Stimulated activated CD8-positive, alpha-beta memory T cell treated with anti-CD3 and anti-CD28 coated beads, Interleukin-15, amount 100 ng/mL, for 4 hours (primary cell): ENCODE data around the gene SGCG.

Source experiments
- DNase-seq, 2 donors: peaks; one replicate each; pipeline ENCODE4 v3.0.0-alpha.2; 2020; ENCODE audit warnings: low read depth in 2 of 2

Gene SGCG

DNA sequence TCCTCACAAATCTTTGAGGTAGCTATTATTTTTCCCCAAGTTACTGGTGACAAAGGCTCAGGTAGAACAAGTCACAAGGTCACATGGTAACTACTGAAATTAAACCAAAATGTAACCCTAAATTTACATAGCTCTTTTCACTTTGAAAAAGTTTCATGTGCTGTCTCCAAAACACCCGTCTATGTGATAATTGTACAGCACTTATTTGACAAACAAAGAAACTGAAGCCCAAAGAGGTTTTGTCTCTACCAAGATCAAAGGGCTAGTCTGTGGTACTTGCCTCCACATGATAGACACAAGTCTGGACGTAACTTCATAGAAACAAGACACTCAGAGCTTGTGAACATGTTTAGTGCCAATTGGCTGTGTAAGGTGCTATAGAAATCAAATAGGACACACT, 144.4 kb downstream of the SGCG start:
- DNase-seq = no peak

DNA sequence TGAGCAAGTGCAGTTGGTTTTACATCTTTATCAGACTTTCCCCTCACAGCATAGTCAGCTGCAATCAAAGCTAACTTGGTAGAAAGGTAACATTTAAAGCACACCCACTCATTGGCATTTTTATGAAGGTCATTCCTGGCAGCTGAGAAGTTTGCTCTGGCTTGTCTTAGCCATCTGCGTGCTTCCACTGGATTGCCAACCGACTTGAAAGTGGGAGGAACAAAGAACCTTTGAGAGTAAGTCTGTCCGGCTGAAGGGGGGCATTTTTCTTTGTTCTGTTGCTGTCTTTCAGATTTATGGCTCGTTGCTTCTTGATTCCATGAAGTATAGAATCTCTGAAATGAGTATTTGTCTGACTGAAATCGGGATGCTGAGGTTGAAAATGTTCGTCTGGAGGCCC, 149.6 kb downstream of the SGCG start:
- no peak for DNase-seq

DNA sequence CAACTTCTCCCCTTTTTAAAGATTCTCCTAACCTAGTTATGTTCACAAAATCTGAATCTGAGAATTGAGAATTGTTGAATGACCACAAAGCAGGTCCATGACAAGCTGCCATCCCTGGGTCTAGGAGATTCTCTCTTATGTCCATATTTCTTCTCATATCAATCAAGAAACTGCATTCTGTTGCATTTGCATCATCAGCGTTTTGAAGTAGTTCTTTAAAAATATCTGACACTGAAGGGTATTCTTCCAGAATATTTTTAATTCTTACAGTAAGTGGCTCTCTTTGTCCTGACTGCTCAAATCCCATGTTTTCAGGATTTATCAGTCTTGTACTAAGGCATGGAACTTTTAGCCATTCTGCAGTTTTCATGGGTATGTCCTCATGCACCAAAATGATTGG, 158.4 kb downstream of the SGCG start:
- no peak for DNase-seq

DNA sequence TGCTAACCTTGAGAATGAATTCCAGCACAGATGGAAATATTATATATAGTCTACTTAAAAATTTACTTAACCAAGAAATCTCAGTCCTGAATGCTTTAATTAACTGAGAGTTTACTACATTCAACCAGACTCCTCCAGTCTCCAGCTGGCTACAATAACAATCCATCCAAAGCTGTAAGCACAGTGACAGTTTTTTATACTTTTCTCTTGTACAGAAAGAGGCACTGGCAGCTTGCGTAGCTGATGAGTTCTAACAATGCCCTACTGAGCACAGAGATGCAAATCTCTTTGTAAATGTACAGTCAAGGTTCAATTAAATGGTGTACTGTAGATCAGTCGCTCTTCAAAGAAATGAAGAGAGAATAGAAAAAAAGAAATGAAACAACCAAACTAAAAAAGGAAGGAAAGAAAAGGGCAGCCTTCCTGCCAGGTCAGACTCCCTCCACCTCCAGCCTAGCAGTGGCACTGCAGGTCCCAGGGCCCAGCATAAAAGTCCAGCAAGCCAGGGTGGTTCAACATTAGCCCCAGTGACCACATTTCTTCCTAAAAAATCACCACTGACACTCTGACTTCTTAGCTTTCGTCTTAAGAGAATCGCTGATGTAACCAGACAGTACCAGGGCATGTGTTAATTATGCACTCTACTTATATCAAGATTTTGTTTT, 164.3 kb downstream of the SGCG start:
- DNase-seq = no peak

DNA sequence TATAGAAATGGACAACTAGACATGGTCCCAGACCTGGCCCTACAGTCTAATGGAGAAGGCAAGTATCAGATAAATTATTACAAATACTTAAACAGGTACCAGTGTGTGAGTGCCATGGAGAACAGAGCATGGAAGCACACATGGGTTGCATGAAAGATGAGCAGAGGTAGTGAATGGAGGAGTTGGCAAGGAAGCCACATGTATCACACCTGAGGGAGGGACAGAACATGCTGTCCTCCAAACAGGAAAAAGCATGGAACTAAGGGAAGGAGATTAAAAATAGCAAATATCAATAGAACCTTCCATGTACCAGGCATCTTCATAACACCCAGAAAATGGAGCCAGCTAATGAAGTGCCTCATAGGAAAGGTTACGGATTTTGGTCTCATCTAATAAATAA, 166.8 kb downstream of the SGCG start:
- no peak for DNase-seq

DNA sequence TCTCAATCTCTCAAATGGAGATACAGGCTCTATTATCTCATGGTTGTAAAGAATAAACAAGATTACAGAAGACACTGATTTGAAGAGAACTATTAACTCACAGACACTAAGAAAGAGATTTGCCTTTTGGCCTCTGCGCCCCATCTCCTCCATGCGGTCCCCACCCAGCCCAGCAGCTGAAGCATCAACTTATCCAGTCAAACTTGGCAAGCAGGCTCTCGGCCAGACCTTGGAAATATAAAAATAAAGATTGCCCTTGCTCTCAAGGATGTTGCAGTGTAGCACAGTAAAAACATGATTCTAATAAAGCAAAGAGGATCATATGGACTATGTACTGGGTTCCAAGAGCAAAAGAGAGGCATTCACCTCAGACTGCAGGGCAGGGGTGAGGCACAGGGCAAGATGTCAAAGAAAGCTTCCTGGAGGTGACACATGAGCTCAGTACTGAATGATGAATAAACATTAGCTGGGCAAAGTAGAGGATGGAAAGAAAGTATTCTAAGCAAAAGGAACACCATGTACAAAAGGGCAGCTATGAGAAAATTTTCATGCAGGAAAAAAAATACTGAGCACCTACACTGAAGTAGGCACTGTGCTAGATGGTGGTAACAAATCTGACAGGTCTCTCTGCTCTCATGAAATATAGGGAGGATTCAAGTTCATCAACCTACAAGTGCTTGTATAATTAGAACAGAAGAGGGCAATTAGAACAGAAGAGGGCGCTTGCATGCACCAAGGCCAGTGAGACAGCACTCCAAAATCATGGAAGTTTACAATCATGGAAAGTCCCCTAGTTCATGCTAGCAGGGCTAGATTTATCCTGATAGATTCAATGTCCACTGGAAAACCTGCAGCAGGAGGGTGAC, 167.7 kb downstream of the SGCG start:
- no peak for DNase-seq

DNA sequence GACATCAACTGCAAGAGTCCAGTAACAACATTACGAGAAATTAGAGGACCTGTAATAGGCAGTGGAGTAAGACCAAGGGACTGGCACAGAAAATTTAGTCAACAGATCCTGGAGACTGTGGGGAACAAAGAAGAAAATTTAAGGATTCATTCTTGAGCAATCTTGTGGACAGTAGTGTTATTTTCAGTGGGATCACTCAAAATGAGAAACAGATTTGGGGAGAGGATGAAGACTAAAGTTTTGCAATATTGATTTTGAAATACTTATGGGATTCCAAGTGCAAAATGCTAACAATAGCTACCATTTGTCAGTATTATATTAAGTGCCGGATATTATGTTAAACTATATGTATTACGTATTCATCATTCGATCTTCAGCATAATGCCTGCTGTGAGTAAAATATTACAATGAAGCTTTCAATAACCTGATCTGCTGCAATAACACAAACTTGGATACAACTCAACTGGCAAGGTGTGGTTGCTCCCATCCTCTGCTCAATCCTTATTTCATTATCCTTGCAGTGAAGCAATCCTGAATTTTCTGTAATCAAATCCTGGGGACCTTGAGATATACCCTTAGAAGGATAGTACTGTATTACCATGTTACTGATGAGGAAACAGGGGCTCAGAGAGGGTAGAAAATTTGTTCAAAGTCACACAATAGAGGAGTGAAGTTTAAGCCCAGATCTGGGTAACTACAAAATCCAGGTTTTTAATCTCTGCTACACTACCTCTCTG, 168.6 kb downstream of the SGCG start:
- DNase-seq = no peak

DNA sequence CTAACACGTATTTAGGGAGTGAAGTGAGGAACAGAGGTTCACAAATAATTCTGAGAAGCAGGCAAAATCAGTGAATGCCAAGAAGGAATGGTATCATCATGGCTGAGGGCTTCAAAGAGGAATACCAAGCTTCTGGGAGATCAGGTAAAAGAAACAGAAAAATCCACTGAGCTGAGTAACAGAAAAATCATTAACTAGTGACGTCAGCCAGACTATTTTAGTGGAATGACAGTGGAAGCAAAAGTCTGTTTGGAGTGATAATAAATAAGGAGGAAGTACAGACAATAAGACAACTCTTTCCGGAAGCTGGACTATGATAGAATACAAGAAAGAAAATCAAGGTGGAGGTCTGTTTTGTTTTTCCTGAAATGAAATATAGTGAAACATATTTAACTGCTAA, 169.2 kb downstream of the SGCG start:
- no peak for DNase-seq

DNA sequence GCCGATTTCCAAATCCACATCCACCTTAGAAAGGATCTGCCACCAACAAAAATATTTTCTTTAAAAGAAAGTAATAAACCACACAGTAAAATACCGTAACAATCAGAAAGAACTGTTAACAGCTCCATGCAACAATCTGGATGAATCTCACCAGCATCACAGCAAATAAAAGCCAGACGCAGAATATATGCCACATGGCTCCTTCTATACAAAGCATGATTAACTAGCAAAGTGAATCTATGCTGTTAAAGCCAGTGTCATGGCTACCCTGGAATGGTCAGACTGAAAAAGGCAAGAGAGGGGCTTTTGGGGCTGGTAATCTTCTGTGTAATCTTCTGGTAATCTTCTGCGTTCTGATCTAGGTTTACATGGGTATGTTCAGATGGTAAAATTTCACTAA, 171.4 kb downstream of the SGCG start:
- no peak for DNase-seq

DNA sequence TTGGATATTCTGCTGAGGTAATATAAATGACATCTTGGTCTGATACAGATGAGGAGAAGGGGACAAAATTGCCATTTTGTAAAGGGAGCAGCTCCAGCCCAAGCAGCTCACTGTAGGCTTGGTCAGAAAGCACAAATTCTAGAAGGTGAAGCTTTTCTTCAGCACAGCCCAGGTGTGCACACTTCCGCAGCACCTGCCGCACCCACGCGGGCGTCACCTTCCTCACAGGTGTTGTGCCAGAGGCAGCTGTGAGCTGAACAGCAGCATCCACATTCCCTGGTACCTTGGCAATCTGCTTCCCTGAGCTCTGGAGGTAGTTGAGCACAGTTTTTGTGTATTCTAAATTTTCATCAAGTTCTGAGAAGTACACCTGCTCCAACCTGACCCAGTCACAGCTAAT, 173.7 kb downstream of the SGCG start:
- no peak for DNase-seq

DNA sequence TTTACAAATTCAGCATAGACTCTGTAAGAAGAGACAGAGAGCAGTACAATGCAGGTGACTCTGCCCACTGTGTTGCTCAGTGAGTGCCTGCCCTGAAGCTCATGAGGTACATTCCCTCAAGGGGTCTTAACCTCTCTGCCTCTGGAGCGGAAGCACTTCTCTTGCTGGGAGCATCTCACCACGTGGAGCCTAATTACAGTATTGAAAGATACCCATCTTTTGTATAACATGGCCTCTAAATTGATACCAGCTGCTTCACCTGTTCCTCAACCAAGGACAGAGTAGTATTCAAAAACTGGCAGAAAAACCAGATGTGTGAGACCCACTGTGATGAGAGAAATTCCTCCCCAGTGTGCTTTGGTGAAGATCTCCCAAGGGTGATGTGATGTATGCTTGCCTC, 175.6 kb downstream of the SGCG start:
- DNase-seq = no peak

DNA sequence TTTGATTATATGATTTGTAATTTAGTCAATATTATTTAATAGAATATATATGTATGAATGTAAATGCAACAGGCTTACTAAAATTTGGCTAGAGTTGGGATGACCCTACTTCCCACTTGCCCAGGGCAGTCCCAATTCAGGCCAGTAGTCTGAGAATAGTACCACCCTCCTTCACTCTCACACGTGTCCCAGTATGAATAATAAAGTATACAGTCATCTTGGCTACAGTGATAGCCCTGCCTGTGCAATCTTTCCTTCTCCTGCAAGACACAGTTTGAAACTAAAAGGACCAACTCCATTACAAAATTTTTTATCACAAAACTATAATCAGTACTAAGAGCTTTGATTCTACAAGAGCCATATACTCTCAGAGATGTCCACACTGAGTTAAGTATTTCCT, 176.6 kb downstream of the SGCG start:
- no peak for DNase-seq

DNA sequence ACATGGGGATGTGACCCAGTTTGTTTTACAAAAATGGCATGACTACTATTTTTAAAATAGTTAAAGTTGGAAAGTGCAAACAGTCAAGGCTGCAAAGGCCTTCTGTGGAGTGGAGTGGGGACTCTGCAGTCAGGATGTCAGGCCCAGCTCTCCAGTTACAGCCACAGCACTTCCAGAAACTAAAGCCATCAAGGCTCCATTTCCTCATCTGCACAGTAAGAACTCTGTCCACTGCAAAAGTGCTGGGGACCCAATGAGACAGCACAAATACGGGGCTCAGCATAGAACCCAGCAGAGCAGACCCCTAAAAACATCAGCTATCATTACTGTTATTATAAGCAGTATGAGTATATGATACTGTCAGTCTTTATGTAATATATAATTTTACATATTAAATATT, 179.1 kb downstream of the SGCG start:
- DNase-seq = no peak

DNA sequence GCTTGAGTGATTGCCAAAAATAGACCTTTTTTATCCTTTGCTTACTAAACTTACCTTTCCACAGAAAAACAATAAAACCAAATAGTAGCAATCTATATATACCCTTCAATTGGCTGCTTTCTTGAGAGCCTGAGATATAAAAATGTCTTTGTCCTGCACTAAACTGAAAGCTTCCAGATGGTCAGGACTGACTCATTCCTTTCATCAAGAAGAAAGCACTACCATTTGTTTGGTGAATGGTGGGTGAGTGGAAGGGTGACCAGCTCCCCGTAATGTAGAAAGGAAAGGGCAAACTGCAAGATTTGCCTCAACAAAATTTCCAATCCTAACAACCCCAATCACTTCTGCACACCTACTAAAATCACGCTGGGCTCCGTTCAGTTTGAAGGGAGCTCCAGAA, 184.9 kb downstream of the SGCG start:
- no peak for DNase-seq

DNA sequence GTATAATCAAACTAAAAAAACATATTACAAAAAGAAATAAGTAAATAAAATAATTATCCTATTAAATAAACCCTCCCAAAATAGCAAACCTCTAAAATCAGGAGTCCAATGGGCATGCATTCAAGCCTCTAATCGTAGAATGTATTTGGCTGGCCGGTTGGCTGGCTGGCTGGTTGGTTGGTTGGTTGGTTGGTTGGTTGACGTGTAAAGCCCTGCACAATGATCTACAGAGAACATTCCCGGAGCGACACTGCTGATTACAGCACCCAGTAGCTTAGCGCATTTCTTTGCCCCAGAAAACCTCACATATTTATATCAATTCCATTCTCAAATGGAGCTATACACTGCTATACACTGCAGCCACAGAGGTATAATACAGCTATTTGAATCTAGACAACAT, 187.1 kb downstream of the SGCG start:
- no peak for DNase-seq

DNA sequence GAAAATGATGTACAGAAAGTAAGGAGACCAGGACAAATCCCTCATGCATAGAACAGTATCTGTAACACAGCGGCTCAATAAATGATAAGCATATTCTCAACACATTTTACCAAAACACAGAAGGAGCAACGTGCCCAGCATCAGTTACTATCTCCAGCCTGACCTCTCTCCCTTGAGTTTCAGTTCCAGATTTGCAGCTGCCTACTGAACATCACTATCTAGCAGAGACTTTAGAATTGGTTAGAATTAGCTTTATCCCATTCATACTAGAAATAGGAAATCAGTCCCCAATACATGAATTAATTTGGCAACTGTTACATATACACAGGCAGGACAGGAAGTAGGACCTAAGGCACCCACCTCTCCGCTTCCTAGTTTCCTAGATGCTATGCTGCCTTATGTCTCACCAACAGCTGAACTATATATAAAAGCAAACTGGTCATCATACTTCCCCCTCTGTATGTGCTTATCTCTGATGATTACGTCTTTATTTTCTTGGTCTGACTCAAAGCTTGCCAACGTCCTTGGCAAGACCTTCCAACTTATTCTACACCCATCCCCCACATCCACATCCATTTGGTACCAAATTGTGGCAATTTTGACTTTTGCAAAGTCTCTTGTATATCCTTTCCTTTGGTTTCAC, 191.6 kb downstream of the SGCG start:
- no peak for DNase-seq
